ENCODE results near the gene KIF19. TPM values are rescaled to one million over a fixed set of nuclear protein-coding genes. Genes with fewer than 3 reads are reported as not detected.

KIF19 gene
- total RNA-seq, 1 donor, result not detected

DNA sequence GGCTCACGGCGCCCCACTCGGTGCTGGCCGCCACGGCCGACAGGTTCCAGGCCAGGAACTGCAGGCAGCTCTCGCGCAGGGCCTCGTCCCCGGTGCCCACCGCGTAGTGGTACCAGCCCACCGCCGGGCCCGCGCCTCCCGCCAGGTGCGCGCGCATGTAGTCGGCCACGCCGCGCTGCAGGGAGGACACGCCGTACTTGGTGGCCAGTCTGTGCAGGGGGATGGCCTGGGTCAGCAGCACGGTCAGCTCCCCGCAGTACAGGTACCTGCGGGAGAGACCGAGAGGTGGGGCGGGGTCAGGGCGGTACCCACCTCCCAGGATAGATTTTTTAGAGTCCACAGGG is 31.4 kb downstream of the KIF19 start:
- TF ChIP-seq, protein P1, sequence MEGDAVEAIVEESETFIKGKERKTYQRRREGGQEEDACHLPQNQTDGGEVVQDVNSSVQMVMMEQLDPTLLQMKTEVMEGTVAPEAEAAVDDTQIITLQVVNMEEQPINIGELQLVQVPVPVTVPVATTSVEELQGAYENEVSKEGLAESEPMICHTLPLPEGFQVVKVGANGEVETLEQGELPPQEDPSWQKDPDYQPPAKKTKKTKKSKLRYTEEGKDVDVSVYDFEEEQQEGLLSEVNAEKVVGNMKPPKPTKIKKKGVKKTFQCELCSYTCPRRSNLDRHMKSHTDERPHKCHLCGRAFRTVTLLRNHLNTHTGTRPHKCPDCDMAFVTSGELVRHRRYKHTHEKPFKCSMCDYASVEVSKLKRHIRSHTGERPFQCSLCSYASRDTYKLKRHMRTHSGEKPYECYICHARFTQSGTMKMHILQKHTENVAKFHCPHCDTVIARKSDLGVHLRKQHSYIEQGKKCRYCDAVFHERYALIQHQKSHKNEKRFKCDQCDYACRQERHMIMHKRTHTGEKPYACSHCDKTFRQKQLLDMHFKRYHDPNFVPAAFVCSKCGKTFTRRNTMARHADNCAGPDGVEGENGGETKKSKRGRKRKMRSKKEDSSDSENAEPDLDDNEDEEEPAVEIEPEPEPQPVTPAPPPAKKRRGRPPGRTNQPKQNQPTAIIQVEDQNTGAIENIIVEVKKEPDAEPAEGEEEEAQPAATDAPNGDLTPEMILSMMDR (IDR thresholded peaks at IDR 0.05; ENCODE audit: insufficient read depth, low read length), result no peak
- H3K4me3 ChIP-seq (ENCODE audit: low read depth, low read length), result no peak overlapping the region
- DNase-seq (ENCODE audit: low read depth), result no peak

DNA sequence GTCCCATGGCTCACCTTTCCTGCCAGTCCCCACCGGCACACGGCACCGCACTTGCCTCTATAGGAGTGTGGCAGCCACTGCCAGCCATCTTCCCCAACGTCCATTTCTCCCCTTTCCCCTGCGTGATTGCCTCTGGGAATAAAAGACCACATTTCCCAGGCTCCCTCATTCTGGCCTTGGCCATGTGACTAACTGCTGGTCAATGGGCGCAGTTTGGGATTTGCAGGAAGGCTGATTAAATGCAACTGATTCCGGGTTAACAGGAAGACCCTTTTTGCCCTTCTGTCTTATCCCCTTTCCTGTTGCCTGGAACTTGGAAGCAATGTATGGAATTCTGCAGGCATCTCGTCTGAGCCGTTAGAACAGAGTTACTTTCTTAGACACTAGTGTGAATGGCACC is 32.7 kb downstream of the KIF19 start:
- H3K4me3 ChIP-seq (ENCODE audit: low read depth, low read length), result no peak overlapping the region
- DNase-seq (ENCODE audit: low read depth), result no peak
- TF ChIP-seq, protein P1 (IDR thresholded peaks at IDR 0.05; ENCODE audit: insufficient read depth, low read length), result no peak

DNA sequence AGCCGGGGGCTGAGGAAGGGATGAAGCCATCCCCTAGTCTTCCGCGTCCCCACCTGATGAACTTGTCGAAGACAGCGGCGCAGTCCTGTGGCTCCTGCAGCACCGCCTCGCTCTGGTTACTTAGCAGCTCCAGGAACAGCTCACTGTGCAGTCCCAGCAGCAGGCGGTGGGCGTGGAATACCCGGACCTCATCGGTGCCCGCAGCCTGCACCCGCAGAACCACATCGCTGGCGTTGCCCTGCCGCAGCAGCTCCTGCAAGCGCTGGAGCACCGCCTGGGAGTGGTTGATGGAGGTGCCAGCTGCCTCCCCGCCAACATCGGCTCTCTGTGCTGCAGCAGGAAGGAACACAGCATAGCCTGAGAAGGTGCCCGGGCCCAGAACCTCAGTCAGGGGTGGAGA is 33.9 kb downstream of the KIF19 start:
- H3K4me3 ChIP-seq (ENCODE audit: low read depth, low read length), result no peak overlapping the region
- TF ChIP-seq, protein P1 (IDR thresholded peaks at IDR 0.05; ENCODE audit: insufficient read depth, low read length), result no peak
- no peak for DNase-seq (ENCODE audit: low read depth)

DNA sequence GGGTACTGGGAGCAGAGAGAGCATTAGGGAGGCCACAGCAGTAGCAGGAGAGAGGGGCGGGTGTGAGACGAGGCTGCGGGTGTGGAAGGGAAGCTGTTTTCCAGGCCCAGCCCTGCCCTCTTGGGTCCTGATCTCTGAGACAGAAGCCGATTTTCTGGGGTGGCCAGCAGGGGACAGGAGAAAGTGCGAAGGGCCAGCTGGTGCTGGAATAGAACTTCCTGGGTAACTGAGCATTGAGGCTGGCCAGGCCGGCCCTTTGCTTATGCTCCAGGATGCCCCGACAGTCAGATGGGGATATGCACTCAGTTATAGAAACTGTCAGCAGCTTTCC is 34.8 kb downstream of the KIF19 start:
- TF ChIP-seq, protein P1 (IDR thresholded peaks at IDR 0.05; ENCODE audit: insufficient read depth, low read length), result no peak
- DNase-seq (ENCODE audit: low read depth), result no peak
- no peak overlapping the region for H3K4me3 ChIP-seq (ENCODE audit: low read depth, low read length)

- DNase-seq (ENCODE audit: low read depth), result peak; percentile 13
- TF ChIP-seq, protein P1 (IDR thresholded peaks at IDR 0.05; ENCODE audit: insufficient read depth, low read length), result peak; percentile 49
- no peak within 1 kb of the TSS for H3K4me3 ChIP-seq (ENCODE audit: low read depth, low read length)
Measured at GRCh38 chr17:74361230-74362068, 35.4 kb downstream of the KIF19 start, which contains the start of gene BTBD17. TSS of gene BTBD17 (minus strand) at chr17:74361868. CDS start at chr17:74361819, 49 bp downstream.

DNA sequence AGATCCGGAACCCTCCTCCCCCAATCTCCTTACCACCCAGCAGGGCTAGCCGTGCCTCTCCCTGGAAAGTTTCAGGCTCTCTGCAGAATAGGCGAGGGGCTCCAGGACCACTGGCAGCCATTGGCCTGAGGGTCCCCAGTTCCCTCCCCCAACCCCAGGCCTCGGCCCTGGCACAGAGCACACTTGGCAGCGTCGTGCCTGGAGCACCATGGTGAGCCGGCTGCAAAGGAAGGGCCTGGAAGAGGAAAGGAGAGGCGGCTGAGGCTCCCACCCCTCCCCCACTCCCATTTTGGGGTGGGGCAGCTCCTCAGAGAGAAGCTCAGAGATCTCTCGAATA is 36.0 kb downstream of the KIF19 start:
- H3K4me3 ChIP-seq (ENCODE audit: low read depth, low read length), result no peak overlapping the region
- TF ChIP-seq, protein P1 (IDR thresholded peaks at IDR 0.05; ENCODE audit: insufficient read depth, low read length), result no peak
- no peak for DNase-seq (ENCODE audit: low read depth)

Measured in fibroblast of the aortic adventitia (primary cell).